Measurements from ENCODE around the gene CX3CL1. TPM values are rescaled to one million over a fixed set of nuclear protein-coding genes. Genes with fewer than 3 reads are reported as not detected.

Gene CX3CL1
- total RNA-seq, 2 donors from 2014 or later: 106 to 117 TPM

DNA sequence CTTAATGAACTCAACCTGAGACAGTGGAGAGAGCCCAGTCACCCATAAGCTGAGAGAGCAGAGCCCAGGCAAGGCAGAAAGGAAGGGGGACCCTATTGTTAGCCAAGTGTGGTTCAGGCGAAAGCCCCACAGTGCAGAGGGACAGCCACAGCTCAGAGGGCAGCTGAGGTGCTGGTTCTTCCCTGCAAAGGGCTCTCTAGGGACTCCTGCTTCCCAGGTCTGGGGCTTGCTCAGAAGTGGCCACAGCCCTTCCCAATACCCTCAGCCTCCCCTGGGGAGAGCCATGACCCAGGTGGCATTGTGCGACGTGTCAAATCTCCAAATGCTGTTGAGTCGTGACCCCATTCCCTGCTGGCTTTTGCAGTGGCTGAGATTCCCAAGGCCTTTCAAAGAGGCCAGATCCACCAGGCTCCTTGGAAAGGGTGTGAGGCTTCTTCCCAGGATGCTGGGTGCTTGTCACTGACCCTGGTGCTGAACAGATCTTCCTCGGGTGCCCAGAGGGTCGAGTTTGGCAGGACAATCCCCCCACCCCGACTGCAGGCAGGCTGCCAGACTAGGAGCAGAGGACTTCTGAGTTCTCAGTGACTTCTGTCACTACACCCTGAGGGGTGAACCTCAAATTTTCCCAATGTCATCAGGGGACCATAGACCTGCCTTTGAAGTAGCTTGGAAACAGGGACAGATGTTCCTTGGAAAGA is 29.8 kb downstream of the CX3CL1 start:
- TF ChIP-seq, protein P1, sequence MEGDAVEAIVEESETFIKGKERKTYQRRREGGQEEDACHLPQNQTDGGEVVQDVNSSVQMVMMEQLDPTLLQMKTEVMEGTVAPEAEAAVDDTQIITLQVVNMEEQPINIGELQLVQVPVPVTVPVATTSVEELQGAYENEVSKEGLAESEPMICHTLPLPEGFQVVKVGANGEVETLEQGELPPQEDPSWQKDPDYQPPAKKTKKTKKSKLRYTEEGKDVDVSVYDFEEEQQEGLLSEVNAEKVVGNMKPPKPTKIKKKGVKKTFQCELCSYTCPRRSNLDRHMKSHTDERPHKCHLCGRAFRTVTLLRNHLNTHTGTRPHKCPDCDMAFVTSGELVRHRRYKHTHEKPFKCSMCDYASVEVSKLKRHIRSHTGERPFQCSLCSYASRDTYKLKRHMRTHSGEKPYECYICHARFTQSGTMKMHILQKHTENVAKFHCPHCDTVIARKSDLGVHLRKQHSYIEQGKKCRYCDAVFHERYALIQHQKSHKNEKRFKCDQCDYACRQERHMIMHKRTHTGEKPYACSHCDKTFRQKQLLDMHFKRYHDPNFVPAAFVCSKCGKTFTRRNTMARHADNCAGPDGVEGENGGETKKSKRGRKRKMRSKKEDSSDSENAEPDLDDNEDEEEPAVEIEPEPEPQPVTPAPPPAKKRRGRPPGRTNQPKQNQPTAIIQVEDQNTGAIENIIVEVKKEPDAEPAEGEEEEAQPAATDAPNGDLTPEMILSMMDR (IDR thresholded peaks at IDR 0.05): no peak
- H3K27me3 ChIP-seq (replicated peaks; ENCODE audit: insufficient read depth): no peaks in the 10 kb centered on the region
- no peaks in the 10 kb centered on the region for H3K36me3 ChIP-seq
- no peak overlapping the region for H3K27ac ChIP-seq
- DNase-seq (ENCODE audit: low spot score): no peak
- no peaks in the 10 kb centered on the region for H3K9me3 ChIP-seq
- no peak overlapping the region for H3K4me3 ChIP-seq
- peaks cover 0 to 8% of the 10 kb centered on the region in 2 donors for H3K4me1 ChIP-seq (ENCODE audit: control insufficient read depth in 1 of 2, low read depth in 2 of 2)
- ATAC-seq (ENCODE audit: insufficient number of reproducible peaks, low FRiP score, low read depth): no peak

DNA sequence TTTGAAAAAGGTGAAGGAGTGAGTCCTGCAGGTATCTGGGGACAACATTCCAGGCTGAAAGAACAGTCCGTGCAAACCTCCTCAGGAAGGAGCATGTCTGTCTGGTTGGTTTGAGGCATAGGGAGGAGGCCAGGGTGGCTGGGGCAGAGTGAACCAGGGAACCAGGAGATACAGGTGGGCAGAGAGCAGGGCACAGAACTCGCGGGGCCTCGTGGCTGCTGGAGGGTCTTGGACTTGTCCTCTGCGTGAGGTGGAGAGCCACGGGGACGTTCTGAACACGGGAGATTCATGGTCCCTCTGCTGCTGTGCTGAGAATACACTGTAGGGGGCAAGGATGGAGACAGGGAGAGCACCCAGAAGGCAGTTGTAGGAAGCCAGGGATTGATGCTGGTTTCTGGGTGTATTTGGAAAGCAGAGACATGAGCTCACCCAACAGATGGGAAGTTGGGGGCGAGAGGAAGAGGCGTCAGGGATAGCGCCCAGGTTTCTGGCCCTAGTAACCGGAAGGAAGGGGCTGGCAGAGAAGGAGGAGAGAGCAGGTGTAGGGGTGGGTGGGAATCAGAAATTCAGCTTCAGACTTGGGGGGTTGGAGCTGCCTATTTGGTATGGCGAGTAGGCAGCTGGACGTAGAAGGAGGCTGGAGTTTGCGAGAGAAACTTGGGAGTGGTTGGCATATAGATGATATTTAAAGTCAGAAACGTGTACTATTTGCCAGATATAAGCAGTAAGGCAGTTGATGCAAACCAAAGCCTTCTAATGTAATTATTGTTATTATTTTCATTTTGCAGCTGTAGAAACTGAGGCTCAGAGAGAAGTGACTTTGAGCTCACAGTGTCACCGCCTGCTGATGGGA is 31.9 kb downstream of the CX3CL1 start, which contains the start of gene CCL17:
Gene CCL17, plus strand, starts transcription at position 803 of the 853 bp plus-strand sequence. CDS start 9,166 bp downstream, outside the sequence.
- Histone ChIP-seq H3K27me3 (replicated peaks; ENCODE audit: insufficient read depth) (no peaks in the 10 kb centered on the region), H3K27ac (no peak within 1 kb of the TSS), H3K4me3 (no peak within 1 kb of the TSS), H3K9me3 (no peaks in the 10 kb centered on the region), H3K36me3 (no peaks in the 10 kb centered on the region), H3K4me1 (ENCODE audit: control insufficient read depth in 1 of 2, low read depth in 2 of 2) (peaks cover 0 to 8% of the 10 kb centered on the region in 2 donors)
- DNase-seq (ENCODE audit: low spot score) (no peak), ATAC-seq (ENCODE audit: insufficient number of reproducible peaks, low FRiP score, low read depth) (no peak)
- TF ChIP-seq, protein P1 (IDR thresholded peaks at IDR 0.05): no peak

DNA sequence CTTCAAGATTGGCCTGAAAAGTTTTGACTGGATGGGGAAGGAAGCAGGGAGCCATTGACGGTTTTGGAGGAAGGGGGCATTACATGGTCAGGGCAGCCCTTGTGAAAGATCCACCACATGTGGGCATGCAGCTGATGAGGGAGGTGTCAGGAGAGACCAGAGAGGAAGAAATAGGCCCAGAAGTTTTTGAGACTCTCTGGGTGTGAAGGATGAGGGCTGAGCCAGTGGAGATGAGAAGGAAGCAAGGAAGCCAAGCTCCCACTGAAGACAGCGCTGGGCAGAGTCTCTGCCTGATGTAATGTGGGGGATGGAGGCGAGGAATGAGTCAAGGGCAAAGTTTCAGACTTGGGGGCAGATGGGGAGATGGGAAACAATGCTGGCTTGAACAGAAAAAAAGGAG is 32.8 kb downstream of the CX3CL1 start:
- Histone ChIP-seq H3K9me3 (no peaks in the 10 kb centered on the region), H3K36me3 (no peaks in the 10 kb centered on the region), H3K27me3 (replicated peaks; ENCODE audit: insufficient read depth) (no peaks in the 10 kb centered on the region), H3K4me3 (no peak overlapping the region), H3K4me1 (ENCODE audit: control insufficient read depth in 1 of 2, low read depth in 2 of 2) (peaks cover 0 to 13% of the 10 kb centered on the region in 2 donors), H3K27ac (no peak overlapping the region)
- TF ChIP-seq, protein P1 (IDR thresholded peaks at IDR 0.05): no peak
- no peak for DNase-seq (ENCODE audit: low spot score)
- no peak for ATAC-seq (ENCODE audit: insufficient number of reproducible peaks, low FRiP score, low read depth)

DNA sequence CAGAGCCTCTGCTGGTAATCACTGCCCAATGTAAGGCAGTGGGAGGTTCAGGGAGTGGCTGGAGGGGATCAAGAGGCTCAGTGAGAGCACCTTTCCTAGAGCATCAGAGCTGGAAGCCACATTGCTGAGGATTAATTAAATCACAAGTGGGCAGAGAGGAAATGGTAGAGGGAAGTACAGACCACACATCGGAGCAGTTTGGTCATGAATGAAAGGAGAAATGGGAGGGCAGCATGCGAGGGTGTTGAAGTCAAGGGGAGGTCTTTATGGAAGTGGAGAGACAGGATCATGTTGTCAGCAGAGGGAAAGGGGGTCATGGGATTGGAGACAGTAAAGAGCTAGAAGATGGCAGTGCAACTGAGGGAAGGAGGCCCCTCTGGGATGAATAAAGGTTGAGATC is 34.6 kb downstream of the CX3CL1 start:
- Histone ChIP-seq H3K27ac (no peak overlapping the region), H3K9me3 (no peaks in the 10 kb centered on the region), H3K36me3 (no peaks in the 10 kb centered on the region), H3K4me1 (ENCODE audit: control insufficient read depth in 1 of 2, low read depth in 2 of 2) (peaks cover 0 to 19% of the 10 kb centered on the region in 2 donors), H3K27me3 (replicated peaks; ENCODE audit: insufficient read depth) (no peaks in the 10 kb centered on the region), H3K4me3 (no peak overlapping the region)
- TF ChIP-seq, protein P1 (IDR thresholded peaks at IDR 0.05): no peak
- DNase-seq (ENCODE audit: low spot score) (no peak), ATAC-seq (ENCODE audit: insufficient number of reproducible peaks, low FRiP score, low read depth) (no peak)
